ENCODE data around the gene NPHP4.

DNA sequence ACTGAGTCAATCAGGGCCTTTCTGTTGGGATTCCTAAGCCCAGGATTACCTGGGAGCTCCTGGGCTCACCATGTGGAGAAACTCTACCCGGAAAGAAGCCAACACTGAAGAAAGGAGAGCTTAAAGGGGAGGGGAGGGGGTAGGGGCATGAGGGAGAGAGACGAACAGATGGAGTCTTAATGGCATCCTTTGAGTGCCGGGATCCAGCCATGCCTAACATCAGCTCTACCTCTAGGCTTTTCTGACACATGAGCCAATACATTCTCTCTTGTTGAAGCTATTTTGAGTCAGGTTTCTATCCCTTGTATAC is 75.0 kb downstream of the NPHP4 start:
- TF ChIP-seq, protein P1, sequence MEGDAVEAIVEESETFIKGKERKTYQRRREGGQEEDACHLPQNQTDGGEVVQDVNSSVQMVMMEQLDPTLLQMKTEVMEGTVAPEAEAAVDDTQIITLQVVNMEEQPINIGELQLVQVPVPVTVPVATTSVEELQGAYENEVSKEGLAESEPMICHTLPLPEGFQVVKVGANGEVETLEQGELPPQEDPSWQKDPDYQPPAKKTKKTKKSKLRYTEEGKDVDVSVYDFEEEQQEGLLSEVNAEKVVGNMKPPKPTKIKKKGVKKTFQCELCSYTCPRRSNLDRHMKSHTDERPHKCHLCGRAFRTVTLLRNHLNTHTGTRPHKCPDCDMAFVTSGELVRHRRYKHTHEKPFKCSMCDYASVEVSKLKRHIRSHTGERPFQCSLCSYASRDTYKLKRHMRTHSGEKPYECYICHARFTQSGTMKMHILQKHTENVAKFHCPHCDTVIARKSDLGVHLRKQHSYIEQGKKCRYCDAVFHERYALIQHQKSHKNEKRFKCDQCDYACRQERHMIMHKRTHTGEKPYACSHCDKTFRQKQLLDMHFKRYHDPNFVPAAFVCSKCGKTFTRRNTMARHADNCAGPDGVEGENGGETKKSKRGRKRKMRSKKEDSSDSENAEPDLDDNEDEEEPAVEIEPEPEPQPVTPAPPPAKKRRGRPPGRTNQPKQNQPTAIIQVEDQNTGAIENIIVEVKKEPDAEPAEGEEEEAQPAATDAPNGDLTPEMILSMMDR (IDR thresholded peaks at IDR 0.05; ENCODE audit: low read depth, low read length, missing input control) = no peak
- TF ChIP-seq, protein P2, sequence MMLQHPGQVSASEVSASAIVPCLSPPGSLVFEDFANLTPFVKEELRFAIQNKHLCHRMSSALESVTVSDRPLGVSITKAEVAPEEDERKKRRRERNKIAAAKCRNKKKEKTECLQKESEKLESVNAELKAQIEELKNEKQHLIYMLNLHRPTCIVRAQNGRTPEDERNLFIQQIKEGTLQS (IDR thresholded peaks at IDR 0.05) = no peak
- TF ChIP-seq, protein P3, sequence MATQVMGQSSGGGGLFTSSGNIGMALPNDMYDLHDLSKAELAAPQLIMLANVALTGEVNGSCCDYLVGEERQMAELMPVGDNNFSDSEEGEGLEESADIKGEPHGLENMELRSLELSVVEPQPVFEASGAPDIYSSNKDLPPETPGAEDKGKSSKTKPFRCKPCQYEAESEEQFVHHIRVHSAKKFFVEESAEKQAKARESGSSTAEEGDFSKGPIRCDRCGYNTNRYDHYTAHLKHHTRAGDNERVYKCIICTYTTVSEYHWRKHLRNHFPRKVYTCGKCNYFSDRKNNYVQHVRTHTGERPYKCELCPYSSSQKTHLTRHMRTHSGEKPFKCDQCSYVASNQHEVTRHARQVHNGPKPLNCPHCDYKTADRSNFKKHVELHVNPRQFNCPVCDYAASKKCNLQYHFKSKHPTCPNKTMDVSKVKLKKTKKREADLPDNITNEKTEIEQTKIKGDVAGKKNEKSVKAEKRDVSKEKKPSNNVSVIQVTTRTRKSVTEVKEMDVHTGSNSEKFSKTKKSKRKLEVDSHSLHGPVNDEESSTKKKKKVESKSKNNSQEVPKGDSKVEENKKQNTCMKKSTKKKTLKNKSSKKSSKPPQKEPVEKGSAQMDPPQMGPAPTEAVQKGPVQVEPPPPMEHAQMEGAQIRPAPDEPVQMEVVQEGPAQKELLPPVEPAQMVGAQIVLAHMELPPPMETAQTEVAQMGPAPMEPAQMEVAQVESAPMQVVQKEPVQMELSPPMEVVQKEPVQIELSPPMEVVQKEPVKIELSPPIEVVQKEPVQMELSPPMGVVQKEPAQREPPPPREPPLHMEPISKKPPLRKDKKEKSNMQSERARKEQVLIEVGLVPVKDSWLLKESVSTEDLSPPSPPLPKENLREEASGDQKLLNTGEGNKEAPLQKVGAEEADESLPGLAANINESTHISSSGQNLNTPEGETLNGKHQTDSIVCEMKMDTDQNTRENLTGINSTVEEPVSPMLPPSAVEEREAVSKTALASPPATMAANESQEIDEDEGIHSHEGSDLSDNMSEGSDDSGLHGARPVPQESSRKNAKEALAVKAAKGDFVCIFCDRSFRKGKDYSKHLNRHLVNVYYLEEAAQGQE (IDR thresholded peaks at IDR 0.05) = no peak
- TF ChIP-seq, protein P4, sequence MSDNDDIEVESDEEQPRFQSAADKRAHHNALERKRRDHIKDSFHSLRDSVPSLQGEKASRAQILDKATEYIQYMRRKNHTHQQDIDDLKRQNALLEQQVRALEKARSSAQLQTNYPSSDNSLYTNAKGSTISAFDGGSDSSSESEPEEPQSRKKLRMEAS (IDR thresholded peaks at IDR 0.05) = no peak
- TF ChIP-seq YY1 (IDR thresholded peaks at IDR 0.05) = no peak
- TF ChIP-seq NR2F2 (IDR thresholded peaks at IDR 0.05) = no peak

Data from liver (tissue), 3 donors.